Activated T-cell treated with anti-CD3 and anti-CD28 coated beads, Interleukin-2, amount 50 U/mL, for 48 hours (primary cell): ENCODE results near the gene DDX10.

Source experiments
- DNase-seq, 2 experiments: peaks; one replicate each; pipeline ENCODE4 v3.0.0-alpha.2; 2020

Gene DDX10

DNA sequence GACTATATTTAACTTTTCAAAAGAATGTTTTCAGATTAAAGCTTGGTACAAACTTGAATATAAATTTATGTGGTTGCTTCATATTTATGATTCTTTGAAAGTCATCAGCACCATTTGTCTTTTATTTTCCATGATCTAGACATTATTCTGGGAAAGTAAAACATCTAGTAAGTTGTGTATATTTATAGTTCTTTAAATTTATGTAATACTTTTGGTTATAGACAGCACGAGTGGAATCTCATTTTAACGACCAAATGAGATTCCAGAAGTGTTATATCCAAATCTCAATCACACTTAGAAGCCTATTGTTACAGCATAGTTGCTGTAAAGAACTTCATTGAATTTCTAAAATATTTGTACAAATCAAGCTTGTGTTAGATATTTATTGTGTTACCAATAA lies 212.3 kb downstream of the DDX10 start:
- no peak for DNase-seq

GRCh38 chr11:108880510-108880909 lies 215.6 kb downstream of the DDX10 start:
- no peak for DNase-seq

GRCh38 chr11:108881131-108881530 lies 216.3 kb downstream of the DDX10 start:
- no peak for DNase-seq

DNA sequence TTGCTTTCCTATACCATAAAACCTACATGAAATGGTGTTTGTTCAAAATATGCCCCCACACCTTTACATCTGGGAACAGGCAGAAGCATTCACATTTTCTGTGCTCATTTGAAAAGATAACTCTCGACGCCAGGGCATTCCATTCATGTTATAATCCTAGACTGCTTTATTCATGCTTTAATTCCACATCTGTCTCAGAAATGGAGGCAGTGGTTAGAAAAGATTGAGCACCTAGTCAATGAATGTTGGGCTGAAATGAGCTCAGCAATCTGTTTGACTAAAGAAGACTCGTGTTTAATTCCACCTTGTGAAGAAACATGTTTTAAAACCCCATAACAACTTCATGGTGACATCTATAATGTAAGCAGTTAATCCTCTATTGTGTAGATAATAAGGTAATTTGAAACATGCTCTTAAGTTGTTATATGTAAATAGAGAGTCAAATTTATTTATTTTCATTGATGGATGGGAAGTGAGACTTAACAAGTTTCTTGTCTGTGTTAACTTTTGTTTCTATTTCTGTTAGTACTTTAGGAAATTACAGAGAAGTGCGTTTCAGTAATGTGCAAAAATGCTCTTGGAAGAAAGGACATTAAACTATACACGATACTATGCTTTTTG lies 217.5 kb downstream of the DDX10 start:
- DNase-seq = no peak

GRCh38 chr11:108886005-108886659 lies 221.3 kb downstream of the DDX10 start:
- DNase-seq = no peak

DNA sequence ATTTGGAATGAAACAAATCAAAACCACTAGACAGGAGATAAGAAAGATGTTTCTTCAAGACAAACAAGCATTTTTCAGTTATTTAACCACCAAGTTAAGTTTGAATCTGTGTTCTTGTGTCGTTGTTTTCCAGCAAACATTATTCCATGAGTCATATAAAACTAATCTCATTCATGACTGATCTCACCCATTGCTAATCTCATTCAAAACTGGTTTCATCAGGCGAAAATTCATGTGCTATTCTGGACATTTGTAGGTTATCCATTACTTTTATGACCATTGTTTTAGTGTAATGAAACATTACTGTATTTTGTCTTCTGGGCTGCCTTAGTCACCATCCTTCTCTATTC lies 221.8 kb downstream of the DDX10 start:
- no peak for DNase-seq

DNA sequence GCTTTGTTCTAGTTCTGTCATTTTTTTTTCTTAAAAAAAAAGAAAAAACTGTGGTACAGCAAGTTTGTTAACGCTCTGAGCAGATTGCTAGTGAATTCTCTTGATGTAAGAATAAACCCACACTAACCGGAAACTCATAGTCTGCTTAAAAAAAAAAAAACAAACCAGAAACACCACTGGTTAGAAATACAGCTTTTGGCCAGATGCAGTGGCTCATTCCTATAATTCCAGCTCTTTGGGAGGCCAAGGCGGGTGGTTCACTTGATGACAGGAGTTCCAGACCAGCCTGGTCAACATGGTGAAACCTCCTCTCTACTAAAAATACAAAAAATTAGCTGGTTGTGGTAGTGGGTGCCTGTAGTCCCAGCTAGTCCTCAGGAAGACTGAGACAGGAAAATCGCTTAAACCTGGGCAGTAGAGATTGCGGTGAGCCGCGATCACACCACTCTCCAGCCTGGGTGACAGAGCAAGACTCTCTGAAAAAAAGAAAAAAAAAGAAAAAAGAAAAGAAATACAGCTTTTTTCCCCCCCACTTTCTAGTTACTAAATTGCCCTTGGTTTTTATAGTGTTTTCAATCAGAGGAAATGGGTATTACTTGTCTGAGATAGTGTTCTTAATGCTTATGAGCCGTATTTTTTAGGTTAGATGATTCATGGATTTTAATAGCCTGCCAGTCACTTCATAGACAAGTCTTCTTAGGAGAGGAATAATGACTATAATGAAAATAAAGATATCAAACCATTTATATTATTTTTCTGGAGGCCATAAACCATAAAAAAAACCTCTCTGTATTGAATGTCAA lies 222.8 kb downstream of the DDX10 start:
- DNase-seq = no peak

- DNase-seq = no peak
These were observed 225.7 kb downstream of the DDX10 start for GRCh38 chr11:108890482-108891105.

DNA sequence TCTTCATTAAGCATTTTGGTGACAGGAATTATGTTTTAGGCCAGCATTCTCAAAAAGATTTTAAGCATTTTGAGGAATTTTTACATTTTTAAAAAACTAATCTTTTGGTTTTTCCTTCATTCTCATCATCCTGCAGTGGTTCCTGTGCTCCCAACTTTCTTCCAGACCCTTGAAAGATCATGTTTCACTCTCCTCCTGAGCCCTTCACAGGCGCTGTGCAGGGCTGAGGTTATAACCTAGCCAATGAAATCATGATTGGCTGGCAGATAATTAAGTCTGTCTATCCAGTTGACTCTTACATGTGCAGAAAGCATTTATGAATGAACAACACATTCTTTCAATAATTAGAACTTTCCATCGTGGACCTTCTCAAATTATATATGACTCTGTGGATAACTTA lies 226.3 kb downstream of the DDX10 start:
- no peak for DNase-seq

- no peak for DNase-seq
These were observed 227.1 kb downstream of the DDX10 start for GRCh38 chr11:108891909-108892511.

GRCh38 chr11:108895579-108896480 lies 231.0 kb downstream of the DDX10 start:
- no peak for DNase-seq

GRCh38 chr11:108897071-108897481 lies 232.2 kb downstream of the DDX10 start:
- no peak for DNase-seq

- DNase-seq = no peak
These were observed 233.0 kb downstream of the DDX10 start for GRCh38 chr11:108897916-108898315.

DNA sequence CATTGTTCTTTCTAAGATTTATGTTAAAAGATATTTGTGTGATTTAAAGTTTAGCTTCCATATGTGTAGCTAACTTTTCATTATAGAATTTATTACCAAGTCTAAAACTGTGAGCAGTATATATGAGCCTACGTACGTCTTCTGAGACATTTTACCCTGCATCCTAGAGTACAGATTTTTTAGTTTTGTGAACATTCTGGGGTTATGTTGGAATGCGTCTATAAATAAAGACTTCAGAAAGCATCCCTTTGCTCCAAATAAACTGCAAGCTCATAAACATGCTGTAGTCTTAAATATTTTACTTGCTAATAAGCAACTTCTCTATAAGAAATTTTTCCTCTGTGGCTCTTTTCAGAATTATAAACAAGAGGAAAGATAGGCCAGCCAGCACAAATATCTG lies 236.5 kb downstream of the DDX10 start:
- no peak for DNase-seq

DNA sequence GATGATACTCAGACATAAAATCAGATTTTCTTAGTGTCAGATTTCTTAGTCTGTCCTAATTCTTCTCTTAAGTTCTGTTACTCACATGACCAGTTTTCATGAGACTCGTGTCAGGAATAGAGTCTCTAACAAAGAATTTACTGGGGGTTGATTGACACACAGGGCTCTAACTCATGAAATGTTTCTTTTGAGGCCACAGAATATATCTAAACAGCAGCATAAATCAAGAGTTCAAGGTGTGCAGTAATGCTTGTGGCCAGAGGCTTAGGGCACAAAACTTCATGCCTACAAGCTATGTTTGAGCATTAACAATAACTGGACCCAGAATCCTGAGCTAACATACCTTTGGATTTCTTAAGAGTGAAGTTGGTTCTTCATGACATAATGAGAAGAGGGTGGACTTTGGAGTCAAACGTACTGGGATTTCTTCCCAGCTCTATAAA lies 237.2 kb downstream of the DDX10 start:
- DNase-seq = no peak

GRCh38 chr11:108904480-108904879 lies 239.6 kb downstream of the DDX10 start:
- no peak for DNase-seq

DNA sequence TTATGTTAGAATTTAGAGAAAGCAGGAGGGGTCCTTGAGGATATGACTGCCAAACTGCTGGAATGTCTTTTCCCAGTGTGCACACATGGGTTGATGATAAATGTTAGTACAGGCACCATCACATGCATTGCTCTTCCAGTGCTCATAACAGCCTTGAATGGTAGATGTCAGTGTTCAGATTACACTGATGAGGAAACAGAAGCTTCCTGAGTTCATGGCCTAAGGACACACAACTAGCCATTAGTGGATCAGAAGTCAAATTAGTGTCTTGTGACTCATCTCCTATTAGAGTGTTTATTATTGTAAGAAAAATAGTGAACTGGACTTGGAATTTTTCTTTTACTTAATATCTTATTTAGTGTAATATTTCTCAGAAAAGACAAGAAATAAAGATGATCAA lies 241.5 kb downstream of the DDX10 start:
- DNase-seq = no peak

DNA sequence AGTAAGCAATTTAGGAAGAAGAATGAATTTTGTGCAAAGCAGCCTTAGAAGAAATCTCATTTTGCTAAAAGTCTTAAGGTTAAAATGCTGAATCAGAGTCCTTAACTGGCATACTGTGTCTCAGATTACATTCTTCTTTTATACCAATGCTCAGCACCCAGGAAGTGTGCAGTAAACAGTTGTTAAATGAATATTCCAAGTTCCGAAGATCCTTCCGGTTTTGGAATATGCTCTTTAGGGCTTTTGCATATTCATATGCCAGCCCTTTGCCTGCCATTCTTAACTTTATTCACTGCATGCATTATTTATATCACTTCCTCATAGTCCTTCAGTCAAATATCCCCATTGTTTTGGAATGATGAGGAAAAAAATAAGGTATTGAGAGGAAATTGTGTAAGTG lies 242.0 kb downstream of the DDX10 start:
- no peak for DNase-seq

- no peak for DNase-seq
These were observed 244.2 kb downstream of the DDX10 start for GRCh38 chr11:108909041-108909440.

GRCh38 chr11:108909921-108910320 lies 245.1 kb downstream of the DDX10 start:
- no peak for DNase-seq

- no peak for DNase-seq
These were observed 247.7 kb downstream of the DDX10 start for GRCh38 chr11:108912581-108912980.

GRCh38 chr11:108913204-108913603 lies 248.3 kb downstream of the DDX10 start:
- DNase-seq = no peak
